NCI-H1694 (cell line): Measurements from ENCODE around the gene TGFBR3.

Experiments
- DNase-seq: peaks from one replicate; lab custom pipeline; 2025; lab: John Stamatoyannopoulos, UW

TGFBR3 gene

DNA sequence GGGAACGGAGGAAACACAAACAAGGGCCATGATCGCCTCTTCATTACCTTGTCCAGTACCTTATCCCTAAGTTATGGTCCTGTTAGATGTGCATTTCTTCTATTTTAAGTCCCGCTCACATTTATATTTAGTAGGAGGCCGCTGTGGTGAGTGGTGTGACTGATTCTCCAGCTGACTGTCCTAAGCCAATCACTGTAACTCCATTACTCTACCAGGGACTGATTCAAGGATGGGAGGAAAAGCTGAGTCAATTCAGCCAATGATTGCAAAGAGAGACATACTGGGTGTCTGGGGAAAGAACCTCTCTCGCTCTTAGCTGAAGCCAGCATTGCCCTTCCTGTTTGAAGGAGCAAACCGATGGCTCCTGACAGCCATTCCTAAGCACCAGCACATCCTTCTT, 59.7 kb downstream of the TGFBR3 start:
- DNase-seq, result no peak

- no peak for DNase-seq
These were observed 64.7 kb downstream of the TGFBR3 start for GRCh38 chr1:91821126-91821868.

DNA sequence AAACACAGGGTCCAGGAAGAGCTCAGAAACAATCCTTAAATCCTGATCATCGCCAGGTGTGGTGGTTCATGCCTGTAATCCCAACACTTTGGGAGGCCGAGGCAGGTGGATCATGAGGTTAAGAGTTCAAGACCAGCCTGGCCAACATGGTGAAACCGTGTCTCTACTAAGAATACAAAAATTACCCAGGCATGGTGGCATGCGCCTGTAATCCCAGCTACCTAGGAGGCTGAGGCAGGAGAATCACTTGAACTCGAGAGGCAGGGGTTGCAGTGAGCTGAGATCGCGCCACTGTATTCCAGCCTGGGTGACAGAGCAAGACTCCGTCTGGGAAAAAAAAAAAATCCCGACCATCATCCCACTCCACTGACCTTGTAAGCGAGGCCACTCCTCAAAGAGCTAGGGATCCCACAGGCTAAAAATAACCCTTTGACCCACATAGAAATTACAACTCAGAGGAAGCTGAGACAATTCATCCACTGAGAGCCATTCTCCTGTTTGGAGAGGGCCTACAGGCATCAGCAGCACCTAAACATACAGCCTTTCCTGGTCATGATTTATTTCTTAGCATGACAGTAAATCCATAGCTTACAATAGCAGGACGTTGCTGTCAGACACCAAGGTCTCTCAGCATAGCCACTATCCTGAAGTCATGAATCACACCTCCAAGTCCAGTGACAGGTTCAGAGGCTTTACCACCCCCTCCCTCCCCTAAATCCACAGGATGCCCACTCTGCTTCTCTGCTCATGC, 66.7 kb downstream of the TGFBR3 start:
- DNase-seq, result no peak

GRCh38 chr1:91818713-91818975, 67.3 kb downstream of the TGFBR3 start:
- no peak for DNase-seq

DNA sequence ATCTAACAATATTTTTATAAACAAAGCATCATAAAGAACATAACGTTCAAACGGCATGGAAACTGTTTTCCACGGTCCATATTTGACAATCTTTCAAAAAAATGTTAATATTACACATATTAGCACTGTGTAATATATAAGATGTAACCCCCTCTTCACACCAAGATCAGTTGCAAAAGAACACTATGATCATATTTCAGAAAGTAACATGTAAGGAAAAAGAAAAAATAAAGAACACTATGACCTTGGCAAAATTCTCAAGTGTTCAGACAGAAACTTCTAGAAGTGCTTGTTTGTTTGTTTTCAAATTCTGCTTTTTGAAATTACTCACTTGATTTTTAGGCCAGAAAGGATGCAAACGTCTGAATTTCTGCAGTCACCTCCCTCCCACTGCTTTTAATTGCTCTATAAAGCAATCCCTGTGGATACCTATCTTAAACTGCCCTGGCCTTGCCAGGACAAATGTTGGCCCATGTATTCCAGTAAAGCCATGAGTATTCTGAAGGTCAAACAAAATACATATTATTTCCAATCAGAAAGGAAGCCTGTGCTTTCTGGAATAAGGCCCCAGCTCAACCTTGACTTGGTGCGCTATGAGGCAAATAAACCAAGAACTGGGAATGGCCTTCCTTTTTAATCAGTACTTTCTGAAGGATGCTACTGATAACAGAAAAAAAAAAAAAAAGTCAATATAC, 68.6 kb downstream of the TGFBR3 start:
- DNase-seq, result no peak

- DNase-seq, result no peak
These were observed 69.9 kb downstream of the TGFBR3 start for GRCh38 chr1:91816031-91816430.

GRCh38 chr1:91814448-91814847, 71.5 kb downstream of the TGFBR3 start:
- DNase-seq, result no peak

DNA sequence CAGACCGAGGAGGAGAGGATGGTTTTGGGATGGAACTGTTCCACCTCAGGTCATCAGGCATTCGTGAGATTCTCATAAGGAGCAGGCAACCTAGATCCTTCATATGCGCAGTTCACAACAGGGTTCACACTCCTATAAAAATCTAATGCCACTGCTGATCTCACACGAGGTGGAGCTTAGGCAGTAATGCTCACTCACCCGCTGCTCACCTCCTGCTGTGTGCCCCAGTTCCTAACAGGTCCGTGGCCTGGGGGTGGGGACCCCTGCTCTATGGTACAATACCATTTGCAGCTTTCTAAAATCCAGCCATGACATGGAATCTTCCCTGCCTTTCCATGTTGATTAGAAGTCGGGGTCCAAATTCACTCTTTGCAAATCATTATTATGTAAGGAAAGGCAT, 72.1 kb downstream of the TGFBR3 start:
- no peak for DNase-seq

DNA sequence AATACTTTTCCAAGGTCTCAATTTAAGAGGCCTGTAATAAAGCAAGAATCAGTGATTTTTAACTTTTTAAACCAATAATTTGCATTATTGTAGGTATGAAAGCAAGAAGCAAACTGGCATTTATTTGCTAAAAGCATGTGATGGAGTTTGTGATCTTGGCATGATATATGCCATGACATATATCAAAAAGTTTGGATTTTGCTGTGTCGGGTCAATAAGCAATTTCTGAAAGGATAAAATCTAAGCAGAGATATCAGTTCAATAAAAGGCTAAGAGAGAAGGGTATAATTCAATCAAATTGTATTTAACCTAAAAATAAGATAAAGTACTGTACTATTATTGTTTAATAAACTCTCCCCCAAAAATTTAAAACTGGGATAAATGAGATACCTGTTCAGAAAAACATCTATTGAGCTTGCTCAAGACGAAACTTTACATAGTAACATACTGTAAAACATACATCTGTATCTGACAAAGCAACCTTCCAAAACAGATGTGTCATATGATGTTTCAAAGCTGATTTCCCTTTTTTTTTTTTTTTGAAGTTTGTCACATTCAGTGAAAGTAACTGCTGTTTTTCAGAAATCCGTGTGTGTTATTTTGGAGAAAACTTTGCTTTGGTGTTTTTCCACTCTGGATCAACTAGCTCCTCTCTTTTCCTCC, 74.5 kb downstream of the TGFBR3 start:
- no peak for DNase-seq

DNA sequence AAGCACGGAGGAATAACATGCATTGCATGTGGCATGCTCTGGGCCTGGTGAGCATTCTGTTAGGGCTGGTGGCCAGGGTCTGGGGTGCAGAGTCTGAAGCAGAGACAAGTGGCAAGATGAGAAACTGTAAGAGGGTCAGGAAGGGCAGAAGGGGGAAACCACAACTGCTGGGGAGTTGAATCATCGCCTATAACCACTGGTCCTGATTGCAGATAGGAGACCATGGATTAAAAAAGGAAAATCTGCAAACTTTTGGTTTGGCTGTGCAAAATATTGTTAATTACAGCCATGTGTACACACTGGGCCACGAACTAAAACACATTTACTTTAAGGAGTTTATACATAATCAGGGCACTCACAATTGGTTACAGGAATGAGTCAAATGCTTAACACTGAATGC, 76.6 kb downstream of the TGFBR3 start:
- DNase-seq, result no peak

- DNase-seq, result no peak
These were observed 77.9 kb downstream of the TGFBR3 start for GRCh38 chr1:91807921-91808620.

DNA sequence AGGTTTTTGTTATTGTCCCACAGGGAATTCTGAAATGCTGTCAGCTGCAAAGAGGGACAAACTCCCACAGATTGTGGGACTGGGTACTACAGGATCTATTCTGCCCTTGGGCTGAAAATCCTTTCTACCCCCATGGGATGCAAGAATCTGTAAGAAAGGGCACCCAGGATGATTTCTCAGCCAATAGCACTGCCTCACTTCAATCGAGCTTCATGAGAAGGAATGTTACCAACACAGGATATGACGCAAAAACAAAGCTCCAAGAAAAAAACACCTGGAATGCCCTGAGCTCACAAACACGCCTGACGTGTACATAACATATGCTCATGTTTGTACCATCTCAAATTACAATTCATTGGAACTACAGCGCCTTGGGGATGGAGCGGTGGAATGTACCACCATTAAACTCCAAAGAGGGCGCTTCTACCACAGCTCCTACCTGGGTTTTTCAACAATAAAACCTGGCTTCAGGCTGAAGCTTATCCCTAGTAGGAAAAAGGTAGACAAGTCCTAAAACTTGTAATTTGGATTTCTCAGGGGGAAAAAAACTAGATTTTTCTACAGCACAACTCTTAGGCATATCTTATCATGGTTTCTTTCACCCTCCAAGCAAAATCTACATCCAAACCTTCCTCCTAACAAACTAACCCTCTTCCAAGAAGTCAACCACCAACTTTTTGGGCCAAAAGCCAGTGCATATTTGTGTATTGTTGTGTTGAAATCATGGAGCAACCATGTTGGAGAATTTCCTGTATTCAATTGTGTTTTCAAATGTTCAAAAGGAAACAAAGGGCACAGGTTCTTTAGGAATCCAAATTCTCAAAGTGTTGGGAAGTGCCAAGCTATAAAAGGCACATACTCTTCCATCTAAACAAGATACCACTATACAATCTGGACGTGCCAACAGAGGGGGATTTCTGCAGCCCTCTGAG, 78.9 kb downstream of the TGFBR3 start:
- DNase-seq, result no peak

GRCh38 chr1:91806181-91806768, 79.7 kb downstream of the TGFBR3 start:
- DNase-seq, result no peak

DNA sequence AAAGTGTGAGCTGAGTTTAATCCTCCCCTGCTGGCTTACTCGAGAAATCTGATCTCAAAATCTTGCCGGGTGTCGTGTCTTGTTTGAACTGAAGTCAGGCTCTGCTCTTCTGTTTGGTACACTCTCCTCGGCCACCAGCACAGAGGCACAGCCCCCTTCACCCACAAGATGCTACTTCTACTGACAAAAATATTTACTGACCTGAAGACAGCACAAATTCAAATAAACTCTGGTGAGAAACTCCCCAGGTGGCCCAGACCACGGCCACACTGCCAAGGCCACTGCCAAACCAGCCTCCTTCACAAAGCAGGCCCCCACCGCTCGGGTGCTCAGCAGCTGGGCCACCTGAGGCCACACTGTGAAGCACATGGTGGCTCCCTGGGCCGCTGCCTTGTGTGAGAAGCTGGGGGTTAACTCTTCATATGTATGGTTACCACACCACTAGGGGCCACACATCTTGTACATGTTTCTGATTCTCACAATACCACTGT, 80.6 kb downstream of the TGFBR3 start:
- DNase-seq, result no peak

DNA sequence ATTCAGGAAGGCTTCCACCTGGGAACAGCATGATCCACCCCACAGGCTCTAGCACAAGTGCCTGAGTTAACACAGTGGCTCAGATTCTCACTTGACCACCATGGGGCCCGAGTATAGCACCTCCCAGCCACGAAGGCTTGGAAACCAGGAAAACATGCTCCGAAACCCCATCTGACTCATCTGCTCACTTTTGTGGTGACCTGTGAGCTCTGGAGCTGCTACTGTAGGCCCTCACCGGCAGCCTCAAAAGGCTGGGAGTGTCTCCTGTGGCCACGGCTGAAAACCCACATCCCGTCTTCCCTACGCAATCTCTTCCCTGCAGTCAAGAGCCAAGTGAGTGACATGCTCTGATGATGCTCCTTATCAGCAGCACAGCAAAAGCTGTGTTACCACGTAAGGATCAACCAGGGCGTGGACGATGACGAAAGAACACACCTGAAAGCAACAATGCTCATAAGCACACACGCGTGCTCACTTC, 81.4 kb downstream of the TGFBR3 start:
- DNase-seq, result no peak

DNA sequence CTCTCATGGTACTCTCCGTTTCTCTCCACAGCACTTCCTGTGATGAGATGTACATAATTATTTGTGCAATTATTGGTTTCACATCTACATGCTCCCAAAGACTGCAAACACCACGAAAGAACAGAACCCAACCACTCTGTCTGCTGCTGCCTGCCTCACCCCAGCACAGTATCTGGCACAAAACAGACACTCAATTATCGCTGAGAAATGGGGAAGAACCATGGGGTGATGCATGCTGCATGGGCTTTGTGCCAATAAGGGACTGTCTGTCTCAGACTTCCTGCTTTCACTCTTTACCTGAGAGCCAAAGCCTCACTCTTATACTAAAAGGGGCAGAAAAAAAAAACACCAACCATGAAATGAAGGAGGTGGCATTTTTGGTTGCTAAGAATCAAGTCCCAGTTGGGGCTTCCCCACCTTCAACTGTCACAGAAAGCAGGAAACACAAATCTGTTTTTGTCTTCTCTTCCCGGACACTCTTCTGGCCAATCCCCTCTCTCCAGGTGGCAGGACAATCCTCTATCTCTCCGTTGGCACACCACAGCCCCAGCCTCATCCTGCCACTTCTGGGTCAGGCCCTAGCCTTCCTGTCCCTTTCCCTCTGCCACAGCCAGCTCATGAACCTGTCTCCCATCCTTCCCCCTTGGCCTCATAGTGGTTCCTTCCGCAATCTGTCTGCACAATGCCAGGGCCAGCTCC, 82.0 kb downstream of the TGFBR3 start:
- no peak for DNase-seq

DNA sequence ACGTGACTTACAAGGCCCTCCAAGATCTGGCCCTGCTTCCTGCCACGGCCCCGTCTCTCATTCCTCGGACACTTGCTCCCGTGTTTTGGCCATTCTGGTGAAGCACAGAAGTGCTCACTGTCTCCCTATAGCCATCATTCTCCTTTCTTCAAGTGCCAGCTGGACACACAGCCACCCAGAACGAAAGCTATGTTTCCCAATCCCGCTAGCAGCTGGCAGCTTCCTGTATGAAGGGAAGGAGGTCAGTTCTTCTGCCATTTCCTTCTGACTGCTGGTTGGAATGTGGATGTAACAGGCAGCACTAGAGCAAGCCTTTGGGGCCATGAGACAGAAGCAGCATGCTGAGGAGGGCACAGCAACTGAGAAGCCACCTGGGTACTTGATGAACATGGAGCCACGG, 82.8 kb downstream of the TGFBR3 start:
- DNase-seq, result no peak

GRCh38 chr1:91801496-91802115, 84.3 kb downstream of the TGFBR3 start:
- DNase-seq, result no peak

- DNase-seq, result no peak
These were observed 86.1 kb downstream of the TGFBR3 start for GRCh38 chr1:91799863-91800262.
